ENCODE measurements around the gene POLL.

The POLL gene

GRCh38 chr10:101560298-101561067 is 27.6 kb downstream of the POLL start:
- no peak for DNase-seq (ENCODE audit: low read depth in 2 of 3, low spot score in 1 of 3)

- DNase-seq (ENCODE audit: low read depth in 2 of 3, low spot score in 1 of 3) = no peak
Measured at GRCh38 chr10:101559596-101560297, 28.3 kb downstream of the POLL start.

GRCh38 chr10:101558671-101559595 is 29.1 kb downstream of the POLL start:
- DNase-seq (ENCODE audit: low read depth in 2 of 3, low spot score in 1 of 3) = no peak

- DNase-seq (ENCODE audit: low read depth in 2 of 3, low spot score in 1 of 3) = no peak
Measured at GRCh38 chr10:101558204-101558603, 29.9 kb downstream of the POLL start.

GRCh38 chr10:101557541-101557940 is 30.5 kb downstream of the POLL start:
- no peak for DNase-seq (ENCODE audit: low read depth in 2 of 3, low spot score in 1 of 3)

- no peak for DNase-seq (ENCODE audit: low read depth in 2 of 3, low spot score in 1 of 3)
Measured at GRCh38 chr10:101552442-101552841, 35.6 kb downstream of the POLL start.

- no peak for DNase-seq (ENCODE audit: low read depth in 2 of 3, low spot score in 1 of 3)
Measured at GRCh38 chr10:101550965-101551364, 37.1 kb downstream of the POLL start.

GRCh38 chr10:101545898-101546297 is 42.2 kb downstream of the POLL start:
- no peak for DNase-seq (ENCODE audit: low read depth in 2 of 3, low spot score in 1 of 3)

- DNase-seq (ENCODE audit: low read depth in 2 of 3, low spot score in 1 of 3) = no peak
Measured at GRCh38 chr10:101538446-101538845, 49.6 kb downstream of the POLL start.

- DNase-seq (ENCODE audit: low read depth in 2 of 3, low spot score in 1 of 3) = no peak
Measured at GRCh38 chr10:101536800-101537199, 51.3 kb downstream of the POLL start.

- DNase-seq (ENCODE audit: low read depth in 2 of 3, low spot score in 1 of 3) = no peak
Measured at GRCh38 chr10:101535949-101536348, 52.1 kb downstream of the POLL start.

GRCh38 chr10:101529725-101530553 is 58.1 kb downstream of the POLL start:
- DNase-seq (ENCODE audit: low read depth in 2 of 3, low spot score in 1 of 3) = no peak

- no peak for DNase-seq (ENCODE audit: low read depth in 2 of 3, low spot score in 1 of 3)
Measured at GRCh38 chr10:101529207-101529606, 58.9 kb downstream of the POLL start.
